UCSD-AML1 (cell line): Measurements from ENCODE around the gene NUBPL.

Experiments
- DNase-seq: peaks from one replicate; lab custom pipeline; 2025; ENCODE audit not compliant: unreplicated experiment; lab: John Stamatoyannopoulos, UW

The NUBPL gene

GRCh38 chr14:31902945-31903646 lies 341.9 kb downstream of the NUBPL start:
- DNase-seq = no peak

GRCh38 chr14:31909977-31910376 lies 348.8 kb downstream of the NUBPL start:
- no peak for DNase-seq
